NCI-H2107 treated with DMSO at 0.1 percent for 48 hours (cell line): ENCODE measurements around the gene CD34.

Experiments
- DNase-seq: peaks from one replicate; lab custom pipeline; 2025; ENCODE audit not compliant: unreplicated experiment; lab: John Stamatoyannopoulos, UW

Gene CD34

DNA sequence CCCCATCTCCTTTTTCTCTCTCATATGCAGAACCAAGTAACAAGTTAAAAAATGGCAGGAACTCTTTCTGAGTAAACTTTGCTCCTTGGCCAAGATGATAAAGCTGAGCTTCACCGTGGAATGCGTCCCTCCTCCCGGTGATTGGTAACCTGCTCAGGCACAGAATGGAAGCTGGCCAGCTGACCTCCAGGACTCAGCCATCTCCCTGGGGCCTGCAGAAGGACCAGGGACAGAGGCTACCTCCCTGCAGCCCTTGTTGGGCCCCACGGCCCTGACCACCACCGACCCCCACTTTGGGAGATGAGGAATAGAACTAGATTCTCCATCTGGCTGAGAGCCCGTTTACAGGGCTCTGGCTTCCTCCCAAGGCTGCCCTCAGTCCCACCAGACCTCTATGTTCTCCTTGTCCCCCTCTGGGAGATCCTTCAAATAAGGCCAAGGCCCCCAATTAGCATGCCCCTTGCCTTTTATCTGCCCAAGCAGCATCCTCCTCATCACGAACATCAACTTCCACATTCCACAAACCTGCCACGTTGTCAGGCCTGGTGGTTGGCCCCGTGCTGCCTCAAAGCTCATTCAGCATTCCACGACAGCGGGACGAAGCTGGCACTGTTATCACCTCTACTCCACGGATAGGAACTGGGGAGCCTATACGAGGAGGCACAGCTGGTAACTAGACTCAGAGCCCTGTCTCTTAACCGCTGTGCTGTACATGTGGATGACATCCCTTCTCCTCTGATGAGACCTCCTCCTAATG lies 74.2 kb downstream of the CD34 start:
- DNase-seq: no peak

DNA sequence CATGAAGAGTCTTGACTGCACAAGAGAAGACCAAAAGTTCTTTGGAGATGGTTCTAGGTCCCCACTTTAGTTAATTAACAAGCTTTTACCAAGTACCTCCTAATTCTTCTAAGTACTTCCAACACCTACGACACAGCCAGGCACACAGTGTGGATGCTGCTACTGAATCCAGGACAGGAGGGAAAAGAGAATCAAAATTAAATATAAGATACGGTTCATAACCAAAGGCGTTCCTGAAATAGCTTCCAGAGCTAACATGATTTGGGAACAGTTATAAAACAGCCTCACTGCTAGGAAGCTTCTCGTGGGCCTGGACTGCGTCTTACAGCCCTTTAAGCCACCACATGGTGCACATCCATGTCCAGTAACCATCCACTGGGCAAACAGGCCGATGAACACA lies 75.0 kb downstream of the CD34 start:
- DNase-seq: no peak

DNA sequence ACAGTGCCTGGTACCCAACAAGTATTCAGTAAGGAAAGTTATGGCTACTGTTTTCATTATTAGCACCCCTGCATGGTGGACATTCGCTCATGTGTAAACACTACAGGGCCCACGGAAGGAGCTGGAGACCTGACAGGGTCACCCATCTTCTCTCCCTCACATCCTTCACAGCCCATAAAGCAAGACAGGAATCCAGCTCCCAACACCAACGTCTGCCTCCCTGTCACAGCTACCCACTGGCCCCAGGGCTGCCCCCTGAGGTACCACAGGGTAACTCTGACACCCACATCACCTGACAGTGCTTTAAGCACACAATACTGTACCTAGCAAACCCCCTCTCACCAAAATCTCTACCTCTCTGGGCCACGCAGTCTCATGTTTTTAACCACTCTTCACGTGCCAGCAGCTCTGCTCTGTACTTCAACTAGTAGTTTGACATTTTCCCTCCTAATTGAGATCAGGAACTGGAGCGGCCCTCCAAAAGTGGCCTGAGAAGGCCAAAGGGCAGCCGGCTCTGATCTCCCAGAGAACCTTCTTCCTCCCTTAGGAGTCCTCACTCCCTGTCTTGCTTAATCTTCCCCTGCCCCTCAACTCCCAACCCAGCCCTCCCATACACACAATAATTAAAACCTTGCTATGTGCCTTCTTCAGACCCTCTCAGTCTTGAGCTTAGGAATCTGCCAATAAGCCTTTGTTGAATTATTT lies 76.8 kb downstream of the CD34 start:
- no peak for DNase-seq

DNA sequence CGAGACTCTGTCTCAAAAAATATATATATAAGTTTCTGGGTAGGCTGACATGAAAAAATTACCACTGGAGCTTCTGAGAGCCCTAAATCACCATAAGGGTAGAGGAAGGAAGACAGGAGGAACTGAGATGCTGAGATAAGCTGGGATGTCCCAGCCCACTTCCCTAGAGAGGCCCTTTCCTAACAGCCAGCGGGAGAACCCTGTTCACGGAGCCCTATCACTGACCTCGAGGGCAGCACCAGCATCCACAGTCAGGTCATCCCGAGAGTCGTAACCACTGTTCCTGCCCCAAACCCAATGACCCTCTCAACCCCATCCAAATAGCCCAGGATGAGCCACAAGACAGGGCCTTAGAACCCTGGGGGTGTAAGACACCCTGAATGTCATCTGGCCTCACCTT lies 77.5 kb downstream of the CD34 start:
- DNase-seq: no peak

DNA sequence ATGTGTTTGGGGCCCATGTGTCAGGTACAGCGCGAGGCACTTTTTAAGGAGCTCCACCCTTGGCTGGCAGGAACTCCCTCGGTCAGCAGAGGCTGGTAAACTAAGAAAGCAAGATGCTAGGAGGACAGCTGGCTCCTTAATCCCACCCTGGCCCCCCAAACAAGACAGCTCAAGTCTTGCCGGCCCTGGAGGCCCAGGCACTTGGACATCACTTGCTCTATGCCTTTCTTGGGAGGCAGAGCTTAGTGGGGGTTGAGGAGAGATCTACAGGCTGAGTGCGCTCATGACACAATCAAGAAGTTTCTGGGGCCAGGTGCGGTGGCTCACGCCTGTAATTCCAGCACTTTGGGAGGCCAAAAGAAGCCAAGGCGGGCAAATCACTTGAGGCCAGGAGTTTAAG lies 78.1 kb downstream of the CD34 start:
- no peak for DNase-seq

DNA sequence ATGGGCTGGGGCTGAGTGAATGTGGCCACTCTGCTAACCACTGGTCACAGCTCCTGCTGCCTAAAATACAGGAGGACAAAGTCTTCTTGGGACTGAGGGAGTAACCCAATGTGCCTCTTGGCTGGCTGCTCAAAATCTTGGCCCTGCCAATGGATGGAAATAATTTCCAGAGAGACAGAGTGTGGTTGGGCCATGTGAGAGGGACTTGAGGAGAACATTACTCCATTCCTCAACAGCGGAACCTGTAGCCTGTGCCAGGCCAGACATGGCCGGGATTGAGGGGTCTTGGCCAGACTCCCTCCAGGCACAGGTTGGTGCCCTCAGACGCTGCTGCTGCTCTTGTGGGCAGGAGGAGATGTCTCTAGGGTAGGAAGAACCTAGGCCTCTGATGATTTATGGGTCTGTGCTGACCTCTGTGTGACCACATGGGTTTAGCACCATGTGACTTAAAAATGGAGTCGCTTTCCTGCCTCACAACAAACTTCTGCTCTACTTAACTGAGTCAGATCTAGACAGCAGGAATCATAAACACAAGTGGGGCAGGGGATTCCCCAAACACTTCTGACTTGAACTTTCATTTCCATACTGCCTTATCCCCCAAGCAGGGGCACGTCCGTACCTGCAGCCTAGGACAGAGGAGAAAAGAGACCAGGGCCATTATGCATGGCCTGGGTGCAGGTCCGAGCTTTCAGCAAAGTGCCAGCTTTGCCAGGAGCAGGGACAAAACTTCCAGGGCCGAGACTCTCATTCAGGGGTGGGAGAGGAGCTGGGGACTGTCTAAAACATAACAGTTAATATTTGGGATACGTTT lies 79.2 kb downstream of the CD34 start:
- no peak for DNase-seq
